H9 (cell line): ENCODE data around the gene APBA2. TPM values are rescaled to one million over a fixed set of nuclear protein-coding genes. Genes with fewer than 3 reads are reported as not detected.

Source experiments
- DNase-seq: peaks from one replicate; pipeline ENCODE4 v3.0.0-alpha.2; 2017
- H2AFZ ChIP-seq: one replicate; pipeline ENCODE4 v1.6.1; 2013; ENCODE audit warnings: mild to moderate bottlenecking, low read length, control low read depth, moderate library complexity
- H2AK5ac ChIP-seq: 2 replicates; pipeline ENCODE4 v1.6.1; 2013; ENCODE audit warnings: low read length, control low read depth, mixed read lengths; ENCODE audit not compliant: insufficient read length
- H2BK120ac ChIP-seq: one replicate; pipeline ENCODE4 v1.6.1; 2013; ENCODE audit warnings: low read depth, mild to moderate bottlenecking, low read length, control low read depth, inconsistent platforms; ENCODE audit not compliant: poor library complexity, severe bottlenecking
- H2BK12ac ChIP-seq: 2 replicates; pipeline ENCODE4 v1.6.1; 2013; ENCODE audit warnings: low read length, control low read depth, mixed read lengths, low read depth; ENCODE audit not compliant: insufficient read length
- H2BK15ac ChIP-seq: 2 replicates; pipeline ENCODE4 v1.6.1; 2013; ENCODE audit warnings: low read depth, low read length, control low read depth
- H2BK20ac ChIP-seq: one replicate; pipeline ENCODE4 v1.6.1; 2013; ENCODE audit warnings: low read depth, mild to moderate bottlenecking, low read length, control low read depth, inconsistent platforms; ENCODE audit not compliant: poor library complexity, severe bottlenecking
- H2BK5ac ChIP-seq: 2 replicates; pipeline ENCODE4 v1.6.1; 2013; ENCODE audit warnings: low read length, control low read depth, mixed read lengths; ENCODE audit not compliant: insufficient read length
- H3K14ac ChIP-seq: 2 replicates; pipeline ENCODE4 v1.6.1; 2013; ENCODE audit warnings: low read length, control low read depth; ENCODE audit not compliant: insufficient read depth
- H3K18ac ChIP-seq: 2 replicates; pipeline ENCODE4 v1.6.1; 2013; ENCODE audit warnings: low read depth, mild to moderate bottlenecking, mixed read lengths, low read length, control low read depth; ENCODE audit not compliant: insufficient read length
- H3K23ac ChIP-seq: 2 replicates; pipeline ENCODE4 v1.6.1; 2013; ENCODE audit warnings: low read length, control low read depth, mixed read lengths, low read depth; ENCODE audit not compliant: insufficient read length
- H3K23me2 ChIP-seq: 2 replicates; pipeline ENCODE4 v1.6.1; 2013; ENCODE audit warnings: low read depth, mild to moderate bottlenecking, mixed read lengths, low read length, control low read depth; ENCODE audit not compliant: insufficient read length, poor library complexity, severe bottlenecking
- H3K27ac ChIP-seq: 2 replicates; pipeline ENCODE4 v1.5.1; 2013; ENCODE audit warnings: low read length, control low read depth, mixed read lengths, low read depth; ENCODE audit not compliant: insufficient read length
- H3K27me3 ChIP-seq: 2 replicates; pipeline ENCODE4 v1.6.1; 2013; ENCODE audit warnings: low read length, control low read depth, inconsistent platforms; ENCODE audit not compliant: insufficient read depth
- H3K4ac ChIP-seq: 2 replicates; pipeline ENCODE4 v1.6.1; 2013; ENCODE audit warnings: low read depth, mild to moderate bottlenecking, control low read depth, inconsistent platforms, low read length, moderate library complexity
- H3K4me1 ChIP-seq: 2 replicates; pipeline ENCODE4 v1.6.1; 2013; ENCODE audit warnings: low read length, control low read depth, inconsistent platforms; ENCODE audit not compliant: insufficient read depth
- H3K4me2 ChIP-seq: 2 replicates; pipeline ENCODE4 v1.6.1; 2013; ENCODE audit warnings: low read length, control low read depth, mixed read lengths; ENCODE audit not compliant: insufficient read length, insufficient read depth
- H3K56ac ChIP-seq: 2 replicates; pipeline ENCODE4 v1.6.1; 2013; ENCODE audit warnings: low read depth, mild to moderate bottlenecking, mixed read lengths, low read length, control low read depth; ENCODE audit not compliant: insufficient read length
- H3K79me1 ChIP-seq: 2 replicates; pipeline ENCODE4 v1.6.1; 2013; ENCODE audit warnings: low read depth, mild to moderate bottlenecking, moderate library complexity, low read length, control low read depth, inconsistent platforms; ENCODE audit not compliant: insufficient read depth, poor library complexity, severe bottlenecking
- H3K79me2 ChIP-seq: 2 replicates; pipeline ENCODE4 v1.6.1; 2013; ENCODE audit warnings: low read length, control low read depth, inconsistent platforms; ENCODE audit not compliant: insufficient read depth
- H3K9ac ChIP-seq: 2 replicates; pipeline ENCODE4 v1.6.1; 2013; ENCODE audit warnings: low read length, control low read depth, mixed read lengths; ENCODE audit not compliant: insufficient read length; ENCODE audit errors: extremely low read depth
- H3K9me3 ChIP-seq: one replicate; pipeline ENCODE4 v1.6.1; 2013; ENCODE audit warnings: low read depth, low read length, inconsistent platforms; ENCODE audit not compliant: control insufficient read depth
- H3T11ph ChIP-seq: one replicate; pipeline ENCODE4 v1.6.1; 2013; ENCODE audit warnings: mild to moderate bottlenecking, low read length, control low read depth, inconsistent platforms
- H4K20me1 ChIP-seq: one replicate; pipeline ENCODE4 v1.6.1; 2013; ENCODE audit not compliant: control insufficient read depth, insufficient read length, insufficient read depth
- H4K5ac ChIP-seq: 2 replicates; pipeline ENCODE4 v1.6.1; 2013; ENCODE audit warnings: low read depth, mild to moderate bottlenecking, mixed read lengths, low read length, control low read depth; ENCODE audit not compliant: insufficient read length
- H4K8ac ChIP-seq: replicated peaks from 2 replicates; pipeline ENCODE4 v1.6.1; 2013; ENCODE audit warnings: low read length, control low read depth, mixed read lengths, low read depth; ENCODE audit not compliant: insufficient read length
- H4K91ac ChIP-seq: 2 replicates; pipeline ENCODE4 v1.6.1; 2013; ENCODE audit warnings: low read depth, mild to moderate bottlenecking, moderate library complexity, mixed read lengths, low read length, control low read depth; ENCODE audit not compliant: insufficient read length
- H3K27ac Mint-ChIP-seq, 3 experiments: 2 replicates in 2 of 3; 3 replicates in 1 of 3; pipeline ENCODE4 v1.8.0; 2020 to 2021; ENCODE audit warnings: mixed read lengths in 3 of 3, mild to moderate bottlenecking in 1 of 3, moderate library complexity in 1 of 3
- H3K27me3 Mint-ChIP-seq: 2 replicates; pipeline ENCODE4 v1.8.0; 2021; ENCODE audit warnings: low read depth, mild to moderate bottlenecking, moderate library complexity, mixed read lengths
- H3K36me3 Mint-ChIP-seq, 3 experiments: 2 replicates in 2 of 3; 3 replicates in 1 of 3; pipeline ENCODE4 v1.8.0; 2020 to 2021; ENCODE audit warnings: low read depth in 3 of 3, mixed read lengths in 3 of 3; ENCODE audit not compliant: insufficient read depth in 1 of 3
- H3K4me1 Mint-ChIP-seq, 2 experiments: 2 replicates each; pipeline ENCODE4 v1.8.0; 2020; ENCODE audit warnings: mixed read lengths in 2 of 2
- H3K4me3 Mint-ChIP-seq, 2 experiments: 2 replicates in 1 of 2; 3 replicates in 1 of 2; pipeline ENCODE4 v1.8.0; 2020 to 2021; ENCODE audit warnings: mild to moderate bottlenecking in 2 of 2, mixed read lengths in 2 of 2, moderate library complexity in 1 of 2
- H3K9me3 Mint-ChIP-seq, 2 experiments: 2 replicates in 1 of 2; 3 replicates in 1 of 2; pipeline ENCODE4 v1.8.0; 2020; ENCODE audit warnings: mild to moderate bottlenecking in 2 of 2, mixed read lengths in 2 of 2, moderate library complexity in 1 of 2
- CTCF ChIP-seq: fragments of 200-600 bp; sonication (generic); conservative IDR thresholded peaks from 3 replicates; pipeline ENCODE4 v1.8.0; 2021; ENCODE audit warnings: antibody characterized with exemption, mild to moderate bottlenecking
- WGBS: extraction: QIAGEN DNeasy Blood & Tissue Kit; methylation state at CpG from one replicate; pipeline ENCODE4 v1.1.7; 2013; ENCODE audit warnings: missing lambda C conversion rate, low lambda C conversion rate, mixed read lengths; ENCODE audit not compliant: insufficient read length; ENCODE audit errors: extremely low coverage; 5-methylcytosine and 5-hydroxymethylcytosine counted together
- total RNA-seq: library from RNA; stranded (reverse); gene quantifications from 2 replicates; pipeline ENCODE4 v1.2.1, GENCODE V29; 2021

Gene APBA2
- total RNA-seq, 1 experiment from 2014 or later = 14.3 TPM

DNA sequence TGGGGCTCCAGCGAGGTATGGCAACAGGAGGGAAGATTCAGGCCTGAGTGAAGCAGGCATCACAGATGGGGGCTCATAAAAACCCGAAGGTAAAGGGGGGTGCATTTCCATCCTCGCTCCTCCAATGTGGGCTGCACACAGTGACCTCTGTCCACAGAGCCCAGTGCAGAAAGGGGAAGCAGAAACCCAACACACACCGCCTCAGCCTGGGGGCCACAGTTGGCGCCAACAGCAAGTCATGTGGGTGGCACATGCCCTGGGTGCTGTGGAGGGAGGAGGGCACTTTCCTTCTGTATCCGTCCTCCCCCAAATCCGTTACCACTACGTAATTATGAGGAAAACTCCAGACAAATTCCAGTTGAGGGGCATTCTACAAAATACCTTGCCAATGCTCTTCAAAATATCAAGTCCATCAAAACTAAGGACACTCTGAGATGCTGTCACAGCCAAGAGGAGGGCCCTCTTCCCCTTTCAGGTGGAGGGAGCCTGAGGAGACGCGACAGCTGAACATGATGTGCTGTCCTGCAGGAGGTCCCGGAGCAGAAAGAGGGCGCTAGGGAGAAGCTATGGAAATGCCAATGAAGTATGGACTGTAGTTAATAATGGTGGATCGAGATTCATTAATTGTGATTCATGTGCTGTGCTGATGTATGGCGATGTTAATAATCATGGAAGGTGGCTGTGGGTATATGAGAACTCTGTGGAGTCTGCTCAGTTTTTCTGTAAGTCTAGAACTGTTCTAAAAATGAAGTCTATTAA lies 16.4 kb downstream of the APBA2 start:
- no peak overlapping the region; a peak in 1 of 7 replicates for H3K27ac Mint-ChIP-seq
- Histone ChIP-seq H3K79me2 (no peaks in the 10 kb centered on the region), H3K4me1 (no peaks in the 10 kb centered on the region), H3K79me1 (no peaks in the 10 kb centered on the region), H3K4ac (no peak overlapping the region), H3T11ph (no peak overlapping the region), H2BK12ac (no peak overlapping the region), H4K5ac (no peak overlapping the region), H3K9ac (no peak overlapping the region), H2BK15ac (no peak overlapping the region), H3K27ac (no peak overlapping the region), H4K8ac (no peak overlapping the region), H4K20me1 (peaks cover 2% of the 10 kb centered on the region), H2BK120ac (no peak overlapping the region), H2AFZ (no peak overlapping the region), H3K9me3 (no peaks in the 10 kb centered on the region), H2BK20ac (no peak overlapping the region), H3K14ac (no peak overlapping the region; the same call in 1 of the 2 replicates), H2BK5ac (no peak overlapping the region), H3K27me3 (no peaks in the 10 kb centered on the region), H3K4me2 (no peak overlapping the region), H4K91ac (no peak overlapping the region), H3K23ac (no peak overlapping the region), H3K56ac (no peak overlapping the region), H3K18ac (peak overlapping the region; percentile 17), H3K23me2 (no peaks in the 10 kb centered on the region), H2AK5ac (no peak overlapping the region)
- TF ChIP-seq CTCF = peak; percentile 68
- peaks cover under 1 to 1% of the 10 kb centered on the region in 2 experiments for H3K9me3 Mint-ChIP-seq
- no peaks in the 10 kb centered on the region for H3K27me3 Mint-ChIP-seq
- H3K36me3 Mint-ChIP-seq = peaks cover 4 to 7% (median 6%) of the 10 kb centered on the region in 3 experiments
- peak; percentile 67 for DNase-seq
- H3K4me3 Mint-ChIP-seq = no peak overlapping the region
- WGBS = no CpG with 5 or more reads among the region's 14 CpGs
- H3K4me1 Mint-ChIP-seq = peaks cover 6 to 8% of the 10 kb centered on the region in 2 experiments; a peak in 3 of 4 replicates
